Activated effector memory CD4-positive, alpha-beta T cell treated with Interleukin-2 at 50 U/mL for 16 hours (primary cell): ENCODE results near the gene OTP.
"Not testable (repeated sequence)": the region's sequence is repeated elsewhere in the genome, so short reads cannot be mapped to it uniquely, and the experiment has no call there.

Source experiments
- DNase-seq: peaks from one replicate; pipeline ENCODE4 v3.0.0-alpha.2; 2020

OTP gene

DNA sequence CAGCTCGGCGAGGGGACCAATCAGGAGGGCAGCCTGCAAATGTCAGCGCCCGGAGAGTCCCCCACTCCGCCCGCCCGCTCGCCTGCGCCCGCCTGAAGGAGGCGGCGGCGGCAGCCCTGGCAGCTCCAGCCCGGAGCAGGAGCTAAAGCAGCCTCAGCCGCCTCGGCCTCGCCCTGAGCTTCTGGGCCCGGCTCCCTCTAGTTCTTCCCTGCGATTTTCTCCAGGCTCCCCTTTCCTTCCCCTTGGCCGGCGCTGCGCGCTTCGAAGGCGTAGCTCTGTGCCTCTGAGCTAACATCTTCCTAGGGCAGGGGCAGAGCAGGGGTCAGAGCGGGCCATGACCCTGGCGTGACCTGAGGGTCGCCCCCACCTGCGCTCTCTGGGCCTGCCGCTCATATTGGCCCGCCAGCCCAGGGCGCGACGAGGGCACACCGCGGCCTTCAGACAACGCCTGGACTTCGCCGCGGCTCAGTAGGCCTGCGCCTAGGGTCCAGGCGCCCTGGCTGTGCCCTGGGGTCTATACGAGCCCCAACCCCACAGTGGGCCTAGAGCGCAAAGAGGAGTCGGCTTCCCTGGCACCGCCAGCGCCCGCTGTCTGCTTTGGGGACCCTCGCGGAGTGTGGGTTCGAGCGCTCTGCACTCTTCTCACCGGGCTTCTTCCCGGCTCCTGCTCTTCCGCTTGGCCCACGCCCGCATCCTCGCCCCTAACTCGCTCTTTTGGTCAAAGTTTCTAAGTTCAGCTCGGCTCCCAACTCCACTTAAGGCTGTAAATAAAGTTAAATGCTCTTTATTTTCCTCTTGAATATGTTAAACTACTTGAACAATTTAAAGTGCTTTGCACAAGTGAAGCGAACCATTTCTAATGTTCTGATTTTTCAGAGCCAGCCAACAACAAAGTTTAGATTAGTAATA is 504 bp upstream of the OTP start:
- no peak for DNase-seq

DNA sequence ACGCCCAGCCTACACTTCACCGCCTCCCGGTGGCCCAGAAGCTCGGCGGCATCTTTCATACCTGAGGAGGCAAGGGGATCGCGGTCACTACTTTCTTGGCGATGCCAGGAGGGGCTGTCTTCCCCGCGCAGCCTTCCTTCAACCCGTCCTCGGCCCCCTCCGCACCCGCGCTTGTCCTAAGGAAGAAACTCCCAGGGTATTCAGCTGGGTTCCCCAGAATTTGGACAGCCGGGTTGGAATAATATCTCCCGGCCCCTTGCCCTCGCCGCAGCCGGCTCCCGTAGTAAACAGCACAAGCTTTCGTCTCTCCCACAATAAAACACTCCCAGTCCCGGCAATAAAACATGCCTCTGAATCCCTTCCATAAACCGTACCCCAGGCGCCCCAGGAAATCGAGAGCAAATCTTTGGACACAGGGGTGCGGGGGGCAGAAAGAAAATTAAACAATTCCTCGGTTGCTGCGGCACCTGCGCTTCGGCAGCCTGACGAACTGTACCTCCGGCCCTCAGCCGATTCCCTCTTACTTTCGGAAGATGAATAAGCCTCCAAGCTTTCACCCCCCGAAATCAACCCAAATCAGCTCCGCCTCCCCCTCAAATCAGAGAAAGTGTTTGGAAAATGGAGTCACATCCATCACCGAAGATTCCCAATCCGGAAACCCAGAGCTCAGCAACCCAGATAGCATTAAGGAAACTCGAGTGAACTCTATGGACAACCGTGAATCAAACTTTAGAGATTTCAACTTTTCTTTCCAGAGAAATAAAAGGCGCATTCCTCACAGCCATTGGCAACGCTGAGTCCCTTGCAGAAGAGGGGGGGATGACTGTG is 1.1 kb downstream of the OTP start:
- no peak for DNase-seq

DNA sequence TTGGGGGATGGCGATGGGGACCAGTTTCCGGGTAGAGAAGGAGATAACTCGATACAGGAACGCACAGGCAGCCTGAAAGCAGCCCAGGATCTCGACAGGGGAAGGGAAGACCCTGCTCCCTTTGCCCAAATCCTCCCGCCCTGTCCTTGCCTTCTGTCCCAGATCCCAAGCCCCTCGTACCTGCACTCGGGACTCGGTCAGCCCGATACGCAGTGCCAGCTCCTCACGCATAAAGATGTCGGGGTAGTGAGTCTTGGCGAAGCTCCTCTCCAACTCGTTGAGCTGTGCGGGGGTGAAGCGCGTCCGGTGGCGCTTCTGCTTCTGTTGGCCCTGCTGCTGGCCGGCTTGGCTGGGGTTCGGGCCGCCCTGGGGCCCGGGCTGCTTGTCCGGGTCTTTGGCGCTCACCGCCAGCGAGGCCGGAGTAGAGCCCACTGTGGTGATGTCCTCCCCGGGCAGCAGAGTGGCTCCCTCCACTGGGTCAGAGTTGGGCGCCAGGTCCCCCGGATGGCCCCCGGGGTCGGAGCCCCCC is 1.8 kb downstream of the OTP start:
- DNase-seq = no peak

DNA sequence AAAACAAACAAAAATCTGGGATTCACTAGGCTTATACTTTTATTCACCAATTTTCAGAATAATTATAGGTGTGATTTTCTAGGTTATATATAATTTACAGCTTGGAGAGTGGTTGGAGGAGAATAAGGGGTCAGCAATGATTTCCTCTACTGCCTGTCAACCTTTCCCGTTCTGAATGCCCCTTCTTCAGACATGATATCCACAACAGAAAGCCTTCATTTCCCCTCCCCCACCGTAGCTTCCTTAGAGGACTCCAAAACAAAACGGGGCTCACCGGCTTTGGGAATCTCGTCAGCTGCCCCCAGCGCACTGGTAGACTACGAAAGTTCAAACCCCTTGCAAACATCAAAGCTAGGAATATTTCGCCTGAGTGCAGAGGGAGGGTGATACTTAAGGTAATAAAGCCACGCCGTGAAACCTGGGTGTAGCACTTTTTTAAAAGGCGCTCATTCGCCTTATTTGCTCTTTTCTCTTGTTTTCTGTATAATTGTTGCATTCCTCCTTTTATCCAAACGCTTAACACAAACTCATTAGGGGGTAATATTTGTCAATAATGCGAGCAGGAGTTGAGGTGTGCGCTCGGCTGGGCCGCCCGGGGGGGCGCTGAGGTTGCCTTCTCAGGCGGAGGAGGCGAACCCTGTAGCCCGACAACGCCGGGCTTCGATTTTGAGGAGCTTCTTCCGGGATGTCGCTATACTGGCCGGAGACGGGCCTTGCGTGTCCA is 2.4 kb downstream of the OTP start:
- no peak for DNase-seq

DNA sequence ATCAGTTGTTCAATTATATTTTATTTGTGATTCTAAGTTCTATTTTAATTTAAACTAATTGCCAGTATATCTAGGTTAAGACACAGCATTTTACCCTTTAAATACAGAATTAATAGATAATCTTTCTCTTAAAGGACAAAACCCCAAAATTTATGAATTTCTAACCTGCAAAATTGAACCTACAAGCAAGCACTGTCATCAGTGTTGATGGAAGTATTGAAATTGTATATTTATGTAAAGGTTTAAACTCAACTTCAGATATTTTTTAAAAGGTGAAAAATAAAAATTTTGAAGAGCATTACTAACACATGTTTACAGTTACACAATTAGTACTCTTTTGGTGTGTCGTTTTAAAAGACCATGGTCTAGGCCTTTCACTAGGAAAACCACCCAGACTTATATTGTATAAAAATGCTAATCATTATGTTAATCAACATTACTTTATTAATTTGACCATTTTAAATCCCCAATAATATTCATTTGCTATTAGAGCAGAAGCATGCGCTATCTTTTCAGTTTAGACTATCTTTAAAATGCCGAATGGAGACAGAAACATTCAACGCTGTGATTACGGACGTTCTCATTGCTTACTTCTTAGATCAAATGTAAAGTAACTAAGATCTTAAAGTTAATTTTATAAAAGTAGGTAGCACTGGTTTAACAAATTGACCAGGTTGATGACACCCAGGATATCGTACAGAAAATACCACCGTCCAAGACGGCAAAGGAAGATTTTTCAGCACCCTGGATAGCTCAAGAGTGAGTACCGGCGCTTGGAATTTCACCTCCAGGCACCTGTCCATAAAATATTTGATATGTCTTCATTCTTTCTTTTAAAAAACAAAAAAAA is 3.2 kb downstream of the OTP start:
- DNase-seq = no peak

DNA sequence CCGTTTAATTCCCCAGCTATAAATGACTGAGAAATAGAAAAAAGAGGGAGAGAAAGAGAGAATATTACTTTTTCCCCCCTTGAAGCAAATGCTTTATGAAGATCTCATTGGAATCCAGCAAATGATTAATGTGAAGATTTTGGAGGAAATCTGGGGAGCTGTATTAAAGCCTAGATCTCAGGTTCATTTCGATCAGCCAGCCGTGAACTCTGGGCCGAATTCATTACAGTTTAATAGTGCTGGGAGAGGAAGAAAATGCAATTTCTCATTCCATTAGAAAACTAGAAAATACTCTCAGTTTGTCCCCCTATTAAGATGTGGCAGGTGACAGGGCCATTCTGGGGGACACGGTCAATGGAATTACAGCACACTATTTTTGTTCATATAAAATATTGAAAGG is 4.8 kb downstream of the OTP start:
- DNase-seq = no peak

DNA sequence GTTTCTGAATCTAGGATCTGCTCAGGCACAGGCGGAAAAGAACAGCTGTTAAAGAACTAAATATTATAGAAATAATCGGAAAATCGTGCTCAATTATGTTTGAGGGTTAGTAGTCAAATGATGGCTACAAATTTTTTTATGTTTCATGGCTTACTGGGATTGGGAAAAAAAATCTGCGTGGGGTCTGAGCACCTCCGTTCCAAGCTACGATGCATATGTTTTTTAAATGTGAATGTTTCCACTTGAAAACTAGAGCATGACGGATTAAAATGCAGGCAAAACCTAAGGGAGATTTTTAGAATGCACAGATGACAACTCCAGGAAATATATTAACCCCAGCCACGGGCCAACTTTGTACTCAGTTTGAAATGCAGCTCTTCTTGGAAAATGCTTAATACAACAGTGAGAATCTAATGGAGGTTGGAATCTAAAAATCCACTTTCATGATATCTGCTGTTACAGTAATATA is 5.3 kb downstream of the OTP start:
- DNase-seq = no peak

DNA sequence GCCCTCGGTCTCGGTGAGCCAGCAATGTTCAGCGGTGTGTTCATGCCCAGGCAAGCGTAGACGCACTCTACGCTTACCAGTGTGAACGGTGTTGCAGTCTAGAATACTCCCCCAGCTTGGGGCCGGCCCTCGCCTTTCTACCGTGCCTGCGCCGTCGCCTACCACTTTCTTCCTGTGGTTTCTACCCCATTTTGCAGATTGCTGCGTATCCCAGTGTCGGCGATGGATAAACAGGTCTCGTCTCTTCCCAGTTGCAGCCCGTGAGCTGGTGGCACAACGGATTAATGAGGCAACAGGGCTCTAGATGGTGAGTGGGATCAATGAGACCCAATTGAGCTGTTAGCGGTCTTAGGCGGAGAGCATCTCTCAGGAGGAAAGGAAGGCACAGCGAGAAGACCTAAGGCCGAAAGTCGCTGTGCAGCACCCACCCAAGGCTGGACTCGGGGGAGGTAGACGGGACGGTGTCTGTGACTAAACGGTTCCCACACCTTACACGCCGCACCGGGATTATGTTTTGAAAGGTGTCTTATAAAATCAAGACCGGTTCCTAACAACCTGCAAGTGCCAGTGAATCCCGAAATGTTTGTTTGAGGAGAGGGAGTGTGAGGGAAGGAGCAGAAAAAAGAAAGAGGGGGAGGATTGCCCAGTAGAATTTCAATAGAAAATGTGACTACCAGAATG is 5.8 kb downstream of the OTP start:
- no peak for DNase-seq

DNA sequence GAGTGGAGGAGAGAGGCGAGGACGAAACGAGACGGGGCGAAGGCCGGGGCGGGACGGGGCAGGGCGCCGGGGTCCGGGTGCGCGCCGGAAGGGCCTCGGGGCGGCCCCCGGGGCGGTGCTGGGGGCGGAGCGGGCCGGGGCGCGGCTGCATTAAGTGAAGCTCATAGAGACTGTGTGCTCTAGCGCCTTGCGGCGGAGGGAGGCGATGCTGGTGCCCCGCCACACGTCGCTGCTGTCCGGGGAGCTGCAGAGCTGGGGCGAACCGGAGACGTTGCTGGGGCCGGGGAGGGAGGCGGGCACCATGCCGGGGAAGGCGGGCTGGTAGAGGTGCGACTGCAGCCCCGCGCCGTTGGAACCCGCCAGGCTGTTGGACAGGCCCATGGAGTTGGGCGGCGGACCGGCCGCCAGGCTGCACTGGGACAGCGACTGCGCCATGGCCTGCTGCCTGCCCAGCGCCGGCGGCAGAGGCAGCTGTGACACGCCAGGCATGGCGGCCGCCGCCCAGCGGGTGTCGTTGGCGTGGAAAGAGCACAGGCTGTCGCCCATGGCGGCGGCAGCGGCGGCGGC is 8.3 kb downstream of the OTP start:
- no peak for DNase-seq

DNA sequence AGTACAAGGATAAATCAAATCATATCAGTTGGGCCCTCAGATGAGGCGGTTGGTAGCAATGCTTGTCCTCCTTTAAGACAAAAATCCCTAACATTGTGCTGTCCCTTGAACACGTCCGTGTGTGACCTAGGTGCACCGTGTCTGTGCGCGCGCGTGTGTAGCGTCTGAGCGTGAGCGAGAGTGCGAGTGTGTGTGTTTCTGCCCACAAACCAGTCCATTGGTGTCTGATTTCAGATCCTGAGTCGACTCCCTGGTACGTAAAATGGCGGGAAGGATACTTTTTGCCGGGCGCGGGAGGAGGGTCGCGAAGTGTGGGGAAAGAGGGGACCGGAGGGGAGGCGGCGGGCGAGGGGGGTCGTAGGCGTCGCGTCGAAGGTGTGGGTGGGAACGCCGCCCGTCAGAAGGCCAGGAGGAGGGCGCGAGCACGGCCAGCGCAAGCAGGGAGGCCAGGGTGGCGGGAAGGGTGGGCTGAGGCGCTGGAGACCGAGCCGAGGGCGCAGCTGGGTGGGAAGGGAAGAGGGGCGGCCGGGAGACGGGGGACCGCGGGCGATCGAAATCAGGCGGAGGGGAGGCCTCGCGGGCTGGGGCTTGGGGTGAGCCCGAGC is 8.9 kb downstream of the OTP start:
- no peak for DNase-seq

DNA sequence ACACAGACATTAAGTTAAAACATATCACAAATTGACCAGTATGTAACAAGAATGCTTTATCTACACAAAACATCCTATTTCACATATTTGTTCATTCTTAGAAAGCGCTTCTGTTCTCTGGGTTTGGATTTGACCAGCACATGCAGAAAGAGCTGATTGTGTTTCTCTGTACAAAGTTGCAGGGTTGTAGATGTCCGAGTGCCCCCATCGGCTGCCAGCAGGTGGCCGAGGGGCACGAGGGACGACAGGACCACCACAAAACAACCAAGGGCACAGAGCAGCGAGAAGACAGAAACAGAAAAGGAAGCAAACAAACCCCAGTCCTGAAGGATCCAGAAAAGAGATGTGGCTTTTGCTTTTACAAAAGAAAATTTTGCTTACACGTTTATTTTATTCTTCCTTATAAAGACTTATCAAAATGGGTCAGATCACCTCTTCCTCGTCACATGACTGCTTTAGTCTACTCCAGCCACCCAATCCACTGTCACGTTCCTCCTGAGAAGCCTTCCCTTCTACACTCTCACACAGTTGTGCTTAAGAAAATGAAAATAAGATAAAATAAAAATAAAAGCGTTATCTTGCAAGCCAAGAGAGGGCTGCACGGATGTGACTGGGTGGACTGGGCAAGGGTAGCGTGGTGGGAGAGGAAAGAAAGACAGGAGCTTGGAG is 9.5 kb downstream of the OTP start:
- no peak for DNase-seq

DNA sequence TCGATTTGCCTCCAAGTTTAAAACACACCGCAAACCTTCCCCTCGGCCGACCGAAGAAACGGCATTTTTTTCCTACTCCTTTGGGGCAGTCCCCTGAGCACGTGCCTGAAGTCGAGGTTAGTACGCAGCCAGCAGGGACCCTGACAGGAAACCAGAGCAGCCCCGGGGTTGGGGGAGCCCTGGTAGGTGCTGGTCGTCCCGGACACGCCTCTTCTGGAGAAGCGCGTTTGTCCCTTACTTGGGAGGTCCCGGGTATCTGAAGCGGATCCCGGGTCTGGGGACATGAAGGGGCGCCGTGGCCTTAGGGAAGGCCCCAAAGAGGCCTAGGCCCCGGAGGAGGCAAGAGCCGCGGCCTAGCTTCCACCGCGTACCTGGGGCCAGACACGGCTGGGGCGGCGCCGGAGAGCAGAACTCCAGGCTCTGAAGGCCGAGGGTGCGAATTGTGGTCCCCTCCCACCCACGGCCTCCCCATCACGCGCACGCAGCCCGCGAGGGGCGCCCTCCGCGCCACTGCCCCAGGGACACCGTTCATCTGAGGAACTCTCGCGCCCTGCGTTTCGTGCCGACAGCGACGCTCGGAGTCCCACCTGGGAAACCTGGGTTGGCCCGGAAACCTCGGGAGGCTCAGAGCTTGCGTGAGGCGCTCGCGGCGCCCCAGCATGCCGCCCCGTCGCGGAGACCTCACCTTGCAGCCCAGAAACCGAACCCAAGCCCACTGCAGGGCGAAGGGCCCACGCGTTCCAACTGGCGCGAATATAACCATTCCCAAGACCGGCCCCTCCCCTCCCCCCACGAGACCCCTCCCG is 10.4 kb downstream of the OTP start:
- no peak for DNase-seq

DNA sequence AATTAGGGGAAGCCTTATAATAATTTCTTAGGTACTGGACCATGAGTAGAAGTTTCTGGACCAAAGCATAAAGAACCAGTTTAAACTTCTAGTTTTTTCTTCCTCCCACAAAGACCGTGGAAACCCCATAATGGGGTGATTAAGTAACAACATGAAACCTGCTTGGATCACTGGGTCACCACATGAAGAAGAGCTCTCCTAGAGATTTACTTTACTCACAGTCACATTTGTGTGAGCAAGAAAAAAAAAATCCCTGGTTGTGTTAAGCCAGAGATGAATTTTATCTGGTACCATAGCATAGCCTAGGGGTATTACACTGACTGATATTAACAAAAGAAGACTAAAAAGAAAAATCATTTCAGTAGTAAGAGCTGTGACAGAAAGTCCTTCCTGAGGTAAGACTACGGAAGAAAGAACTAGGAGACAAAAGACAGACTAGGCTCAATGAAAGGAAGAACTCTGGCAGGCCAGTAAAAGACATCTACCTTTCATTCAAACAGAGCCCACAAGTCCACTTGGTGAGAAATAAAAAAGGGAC is 15.2 kb downstream of the OTP start:
- no peak for DNase-seq

DNA sequence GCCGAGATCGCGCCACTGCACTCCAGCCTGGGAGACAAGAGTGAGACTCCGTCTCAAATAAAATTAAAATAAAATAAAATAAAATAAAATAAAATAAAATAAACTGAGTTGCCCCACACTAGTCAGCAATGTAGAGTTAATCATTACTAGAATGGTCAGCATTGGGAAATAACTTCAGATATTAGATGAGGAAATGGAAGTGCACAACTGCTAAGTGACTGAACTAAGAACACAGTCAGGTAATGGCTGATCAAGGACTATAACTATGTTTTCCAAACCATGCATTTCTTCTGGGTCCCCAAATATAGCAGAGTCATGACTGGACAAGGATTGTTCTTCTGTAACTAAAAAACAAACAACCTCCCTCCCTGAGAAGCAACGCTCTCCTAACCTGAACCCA is 17.1 kb downstream of the OTP start:
- no peak for DNase-seq

DNA sequence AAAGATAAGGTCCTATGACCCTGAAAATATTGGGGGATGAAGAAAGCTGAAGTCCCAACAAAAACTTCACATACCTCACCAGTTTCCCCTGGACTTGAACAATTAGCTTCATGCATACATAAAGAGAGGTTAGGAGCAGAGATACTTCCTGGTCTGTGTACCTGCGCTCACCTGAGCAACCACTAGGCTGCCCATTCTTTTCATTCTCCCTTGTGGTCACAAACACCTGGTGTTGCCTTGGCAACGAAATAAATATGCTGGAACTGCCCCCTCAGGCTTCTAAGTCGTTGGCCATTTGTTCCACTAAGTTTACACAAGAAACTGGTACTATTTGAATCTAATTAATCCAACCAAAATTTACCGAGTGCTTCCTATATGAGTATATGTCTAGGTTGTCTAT is 18.1 kb downstream of the OTP start:
- no peak for DNase-seq

DNA sequence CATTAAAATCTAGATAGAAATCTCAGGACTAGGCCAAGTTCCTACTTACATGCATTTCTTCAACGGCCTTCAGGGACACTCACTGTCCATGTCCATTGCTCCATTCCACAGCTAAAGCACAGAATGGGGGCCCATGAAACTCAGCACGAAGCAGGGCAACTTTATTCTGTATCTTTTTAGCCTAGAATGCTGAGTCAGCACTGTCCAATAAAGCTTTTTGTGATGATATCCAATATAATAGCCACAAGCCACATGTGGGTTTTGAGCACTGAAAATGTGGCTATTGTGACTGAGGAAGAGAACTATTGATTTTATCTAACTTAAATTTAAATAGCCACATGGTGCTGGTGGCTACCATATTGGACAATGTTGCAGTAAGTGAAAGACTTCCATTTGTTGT is 21.6 kb downstream of the OTP start:
- DNase-seq = no peak

DNA sequence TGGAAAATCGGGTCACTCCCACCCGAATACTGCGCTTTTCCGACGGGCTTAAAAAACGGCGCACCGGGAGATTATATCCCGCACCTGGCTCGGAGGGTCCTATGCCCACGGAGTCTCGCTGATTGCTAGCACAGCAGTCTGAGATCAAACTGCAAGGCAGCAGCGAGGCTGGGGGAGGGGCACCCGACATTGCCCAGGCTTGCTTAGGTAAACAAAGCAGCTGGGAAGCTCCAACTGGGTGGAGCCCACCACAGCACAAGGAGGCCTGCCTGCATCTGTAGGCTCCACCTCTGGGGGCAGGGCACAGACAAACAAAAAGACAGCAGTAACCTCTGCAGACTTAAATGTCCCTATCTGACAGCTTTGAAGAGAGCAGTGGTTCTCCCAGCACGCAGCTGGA is 29.6 kb downstream of the OTP start:
- not testable (repeated sequence) for DNase-seq

DNA sequence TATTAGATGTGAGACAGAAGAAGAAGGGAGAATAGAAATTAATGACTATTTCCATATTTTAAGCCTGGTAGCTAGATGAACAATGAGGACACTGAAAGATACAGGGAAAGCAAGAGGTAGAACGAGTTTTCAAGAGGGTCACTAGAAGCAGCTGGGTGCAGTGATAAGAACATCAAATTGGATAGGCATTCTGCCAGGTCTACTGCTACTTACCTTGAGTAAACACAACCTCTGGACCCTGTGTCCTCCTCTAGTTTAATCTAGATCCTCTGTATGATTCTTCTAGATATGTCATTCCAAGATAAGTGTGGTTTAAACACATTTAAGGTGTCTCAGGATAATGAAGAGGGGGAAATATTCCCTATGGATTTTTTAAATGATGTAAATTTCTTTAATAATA is 31.2 kb downstream of the OTP start:
- no peak for DNase-seq

DNA sequence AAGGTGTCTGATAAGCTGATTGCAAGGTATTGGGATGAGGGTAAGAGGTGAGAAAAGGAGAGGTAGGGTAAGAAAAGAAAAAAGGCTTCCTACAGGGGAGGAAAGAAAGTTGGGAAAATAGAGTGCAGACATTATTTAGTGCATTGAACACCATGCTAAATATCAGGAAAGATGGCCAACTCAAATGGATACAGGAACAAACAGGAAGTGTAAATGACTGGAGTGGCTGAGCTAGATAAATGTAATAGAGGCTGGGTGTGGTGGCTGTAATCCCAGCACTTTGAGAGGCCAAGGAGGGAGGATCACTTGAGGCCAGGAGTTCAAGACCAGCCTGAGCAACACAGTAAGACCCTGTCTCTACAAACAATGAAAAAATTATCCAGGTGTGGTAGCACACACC is 32.2 kb downstream of the OTP start:
- no peak for DNase-seq
